Natural killer cell (primary cell): Measurements from ENCODE around the gene YIF1A. TPM values are rescaled to one million over a fixed set of nuclear protein-coding genes. Genes with fewer than 3 reads are reported as not detected.
A peak's percentile ranks its signal among the peaks of the same experiment; 100 is the strongest.

ENCODE experiments used
- ATAC-seq, 3 donors: fragments of 150-1000 bp in 2 of 3; fragments of 200-7000 bp in 1 of 3; cut with Tn5 transposase; 1 replicate in 1 of 3; 2 replicates in 2 of 3; pipeline ENCODE4 v1.10.0; 2021; ENCODE audit warnings: mild to moderate bottlenecking in 2 of 3, moderate library complexity in 2 of 3
- DNase-seq, 2 donors: peaks; one replicate each; pipeline versions ENCODE4 v3.0.0 to v3.0.0-alpha.2; 2013 to 2021; ENCODE audit warnings: mixed read lengths in 1 of 2
- H3K27ac ChIP-seq: one replicate; pipeline ENCODE4 v1.5.1; 2013; ENCODE audit warnings: mild to moderate bottlenecking, low read length
- H3K27me3 ChIP-seq: one replicate; pipeline ENCODE4 v1.6.1; 2013; ENCODE audit warnings: low read length; ENCODE audit not compliant: control insufficient read depth, insufficient read depth
- H3K36me3 ChIP-seq: one replicate; pipeline ENCODE4 v1.6.1; 2013; ENCODE audit warnings: low read length; ENCODE audit not compliant: control insufficient read depth, insufficient read depth
- H3K4me1 ChIP-seq: one replicate; pipeline ENCODE4 v1.6.1; 2013; ENCODE audit warnings: low read length; ENCODE audit not compliant: control insufficient read depth, insufficient read depth
- H3K4me3 ChIP-seq: one replicate; pipeline ENCODE4 v1.5.1; 2013; ENCODE audit warnings: low read length
- H3K9me3 ChIP-seq: one replicate; pipeline ENCODE4 v1.6.1; 2013; ENCODE audit warnings: low read length; ENCODE audit not compliant: control insufficient read depth, insufficient read depth
- H3K27ac Mint-ChIP-seq, 2 donors: one replicate each; pipeline ENCODE4 v1.8.0; 2022; ENCODE audit warnings: mild to moderate bottlenecking in 2 of 2, mixed read lengths in 2 of 2, moderate library complexity in 1 of 2
- H3K27me3 Mint-ChIP-seq, 2 donors: one replicate each; pipeline ENCODE4 v1.8.0; 2022; ENCODE audit warnings: low read depth in 2 of 2, mixed read lengths in 2 of 2
- H3K36me3 Mint-ChIP-seq: one replicate; pipeline ENCODE4 v1.8.0; 2022; ENCODE audit warnings: mixed read lengths
- H3K4me1 Mint-ChIP-seq, 2 donors: one replicate each; pipeline ENCODE4 v1.8.0; 2022; ENCODE audit warnings: mixed read lengths in 2 of 2
- H3K4me3 Mint-ChIP-seq: one replicate; pipeline ENCODE4 v1.8.0; 2022; ENCODE audit warnings: mild to moderate bottlenecking, moderate library complexity, mixed read lengths
- H3K9me3 Mint-ChIP-seq, 2 donors: one replicate each; pipeline ENCODE4 v1.8.0; 2022; ENCODE audit warnings: mixed read lengths in 2 of 2
- WGBS: methylation state at CpG from one replicate; pipeline ENCODE4 v1.1.7; 2013; ENCODE audit warnings: missing lambda C conversion rate; ENCODE audit not compliant: insufficient coverage; 5-methylcytosine and 5-hydroxymethylcytosine counted together
- intact Hi-C: fragments of 100-400 bp; cut with micrococcal nuclease; formaldehyde crosslinking; loops from one replicate; pipeline ENCODE4 v1.14.2; 2022
- total RNA-seq, 4 donors: library from RNA; stranded (reverse); fragments of 120-200 nt in 1 of 4; gene quantifications; one replicate each; pipeline versions ENCODE4 v1.2.3 to v1.2.4, GENCODE V29; 2013 to 2022
- TF ChIP-seq, protein P1 (sequence below): fragments of 200-600 bp; IDR thresholded peaks from one replicate; pipeline ENCODE4 v1.8.0; 2022; ENCODE audit warnings: antibody characterized with exemption

Gene YIF1A
- total RNA-seq, 3 donors from 2014 or later (not counting 1 experiment from before 2014, with no cell fraction given): 21.9 to 28.5 (median 23.6) TPM

GRCh38 chr11:66275984-66276612, 12.8 kb downstream of the YIF1A start:
- H3K4me3 ChIP-seq: no peak overlapping the region
- H3K36me3 ChIP-seq: peaks cover 45% of the 10 kb centered on the region
- Mint-ChIP-seq H3K9me3 (no peaks in the 10 kb centered on the region), H3K27ac (no peak overlapping the region), H3K4me1 (peaks cover 39 to 70% of the 10 kb centered on the region in 2 donors), H3K36me3 (peaks cover 14% of the 10 kb centered on the region), H3K27me3 (peaks cover 7 to 9% of the 10 kb centered on the region in 2 donors), H3K4me3 (no peak overlapping the region)
- 94% methylated on average over 14 of the region's 14 CpGs for WGBS
- DNase-seq (no peak), ATAC-seq (no peak)
- peaks cover 10% of the 10 kb centered on the region for H3K27me3 ChIP-seq
- peaks cover 71% of the 10 kb centered on the region for H3K4me1 ChIP-seq
- H3K27ac ChIP-seq: no peak overlapping the region
- intact Hi-C loops: no loop called here
- TF ChIP-seq, protein P1, sequence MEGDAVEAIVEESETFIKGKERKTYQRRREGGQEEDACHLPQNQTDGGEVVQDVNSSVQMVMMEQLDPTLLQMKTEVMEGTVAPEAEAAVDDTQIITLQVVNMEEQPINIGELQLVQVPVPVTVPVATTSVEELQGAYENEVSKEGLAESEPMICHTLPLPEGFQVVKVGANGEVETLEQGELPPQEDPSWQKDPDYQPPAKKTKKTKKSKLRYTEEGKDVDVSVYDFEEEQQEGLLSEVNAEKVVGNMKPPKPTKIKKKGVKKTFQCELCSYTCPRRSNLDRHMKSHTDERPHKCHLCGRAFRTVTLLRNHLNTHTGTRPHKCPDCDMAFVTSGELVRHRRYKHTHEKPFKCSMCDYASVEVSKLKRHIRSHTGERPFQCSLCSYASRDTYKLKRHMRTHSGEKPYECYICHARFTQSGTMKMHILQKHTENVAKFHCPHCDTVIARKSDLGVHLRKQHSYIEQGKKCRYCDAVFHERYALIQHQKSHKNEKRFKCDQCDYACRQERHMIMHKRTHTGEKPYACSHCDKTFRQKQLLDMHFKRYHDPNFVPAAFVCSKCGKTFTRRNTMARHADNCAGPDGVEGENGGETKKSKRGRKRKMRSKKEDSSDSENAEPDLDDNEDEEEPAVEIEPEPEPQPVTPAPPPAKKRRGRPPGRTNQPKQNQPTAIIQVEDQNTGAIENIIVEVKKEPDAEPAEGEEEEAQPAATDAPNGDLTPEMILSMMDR: no peak
- no peaks in the 10 kb centered on the region for H3K9me3 ChIP-seq

DNA sequence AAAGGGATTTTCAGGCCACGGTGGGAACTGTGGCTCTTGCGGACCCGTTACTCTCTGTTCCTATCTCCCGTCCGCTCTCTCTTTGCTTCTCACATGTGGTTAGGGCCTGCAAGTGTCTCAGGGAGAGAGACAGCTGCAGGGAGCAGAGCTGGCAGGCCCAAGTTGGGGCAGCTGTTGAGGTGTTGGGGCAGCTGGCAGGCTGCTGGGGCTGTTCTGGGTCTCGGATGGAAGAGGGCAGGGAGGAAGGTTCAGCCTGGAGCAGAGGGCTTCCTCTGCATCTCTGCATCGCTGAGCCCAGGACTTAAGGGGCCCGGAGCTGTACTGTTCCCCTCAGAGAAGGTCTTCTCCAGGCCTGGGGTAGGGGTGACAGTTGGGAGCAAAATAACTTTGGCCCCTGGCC, 13.5 kb downstream of the YIF1A start:
- no peaks in the 10 kb centered on the region for H3K9me3 ChIP-seq
- H3K4me1 Mint-ChIP-seq: peaks cover 44 to 71% of the 10 kb centered on the region in 2 donors
- TF ChIP-seq, protein P1: no peak
- H3K36me3 ChIP-seq: peaks cover 47% of the 10 kb centered on the region
- DNase-seq (no peak), ATAC-seq (no peak)
- peaks cover 78% of the 10 kb centered on the region for H3K4me1 ChIP-seq
- H3K27ac ChIP-seq: no peak overlapping the region
- H3K9me3 Mint-ChIP-seq: no peaks in the 10 kb centered on the region
- H3K4me3 Mint-ChIP-seq: no peak overlapping the region
- H3K4me3 ChIP-seq: no peak overlapping the region
- peaks cover 14% of the 10 kb centered on the region for H3K36me3 Mint-ChIP-seq
- H3K27ac Mint-ChIP-seq: no peak overlapping the region
- H3K27me3 Mint-ChIP-seq: peaks cover 6 to 7% of the 10 kb centered on the region in 2 donors
- 97% methylated on average over 8 of the region's 8 CpGs for WGBS
- H3K27me3 ChIP-seq: peaks cover 10% of the 10 kb centered on the region
- intact Hi-C loops: no loop called here

DNA sequence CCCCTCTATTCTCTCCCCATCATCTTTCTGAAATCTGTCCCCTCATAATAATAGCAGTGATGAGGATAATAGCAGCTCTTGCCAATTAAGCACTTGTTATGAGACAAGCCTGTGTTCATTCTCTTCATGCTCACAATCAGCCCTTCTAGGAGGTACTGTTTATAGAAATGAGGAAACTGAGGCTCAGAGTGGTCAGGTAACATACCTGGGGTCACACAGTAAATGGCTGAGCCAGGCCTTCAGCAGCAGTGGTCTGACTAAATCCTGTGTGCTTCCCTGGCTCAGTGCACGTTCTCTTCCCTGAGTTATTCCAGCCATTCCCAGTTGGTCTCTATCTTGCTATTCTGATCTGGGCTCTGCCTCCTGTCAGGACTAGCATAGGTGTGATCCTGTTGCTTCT, 14.7 kb downstream of the YIF1A start:
- Histone ChIP-seq H3K9me3 (no peaks in the 10 kb centered on the region), H3K27me3 (peaks cover 3% of the 10 kb centered on the region), H3K27ac (no peak overlapping the region), H3K4me1 (peaks cover 86% of the 10 kb centered on the region), H3K36me3 (peaks cover 47% of the 10 kb centered on the region), H3K4me3 (no peak overlapping the region)
- peak overlapping the region; percentile 69 for H3K4me3 Mint-ChIP-seq
- H3K9me3 Mint-ChIP-seq: no peaks in the 10 kb centered on the region
- no peaks in the 10 kb centered on the region for H3K27me3 Mint-ChIP-seq
- peaks cover 48 to 75% of the 10 kb centered on the region in 2 donors for H3K4me1 Mint-ChIP-seq
- TF ChIP-seq, protein P1: no peak
- H3K27ac Mint-ChIP-seq: no peak overlapping the region
- H3K36me3 Mint-ChIP-seq: peaks cover 14% of the 10 kb centered on the region
- DNase-seq (no peak), ATAC-seq (no peak)
- WGBS: 93% methylated on average over 1 of the region's 1 CpG
- intact Hi-C loops: no loop called here

- DNase-seq (peak; percentile 54 to 70), ATAC-seq (peak; percentile 34 to 55 (median 49))
- Mint-ChIP-seq H3K4me1 (peaks cover 59 to 79% of the 10 kb centered on the region in 2 donors), H3K27me3 (no peaks in the 10 kb centered on the region), H3K36me3 (peaks cover 14% of the 10 kb centered on the region), H3K27ac (peak overlapping the region; percentile 76 to 86), H3K9me3 (no peaks in the 10 kb centered on the region), H3K4me3 (peak overlapping the region; percentile 70)
- TF ChIP-seq, protein P1: no peak
- Histone ChIP-seq H3K9me3 (no peaks in the 10 kb centered on the region), H3K4me1 (peaks cover 87% of the 10 kb centered on the region), H3K27ac (peak overlapping the region; percentile 20), H3K4me3 (no peak overlapping the region), H3K36me3 (peaks cover 47% of the 10 kb centered on the region), H3K27me3 (no peaks in the 10 kb centered on the region)
- 31% methylated on average over 2 of the region's 2 CpGs for WGBS
- intact Hi-C loops: no loop called here
These were observed 16.3 kb downstream of the YIF1A start for GRCh38 chr11:66272596-66272995.
